Tibial nerve (tissue), 4 donors: Measurements from ENCODE around the gene PHF14. TPM values are rescaled to one million over a fixed set of nuclear protein-coding genes. Genes with fewer than 3 reads are reported as not detected.

Experiments
- DNase-seq, 2 donors: peaks; one replicate each; pipeline ENCODE4 v3.0.0-alpha.2; 2019; ENCODE audit warnings: low spot score in 2 of 2
- H3K27ac ChIP-seq, 4 donors: fragments of 200-600 bp; sonication (generic) in 3 of 4; one replicate each; pipeline ENCODE4 v1.5.1; 2017 to 2019; ENCODE audit warnings: mild to moderate bottlenecking in 1 of 4
- H3K27me3 ChIP-seq, 2 donors: fragments of 200-600 bp; sonication (generic) in 1 of 2; one replicate each; pipeline versions ENCODE4 v1.5.1 to v1.6.0; 2017 to 2019
- H3K36me3 ChIP-seq, 3 donors: fragments of 200-600 bp; sonication (generic); one replicate each; pipeline ENCODE4 v1.5.1; 2018 to 2019
- H3K4me1 ChIP-seq, 4 donors: fragments of 200-600 bp; sonication (generic) in 3 of 4; one replicate each; pipeline ENCODE4 v1.5.1; 2017 to 2019
- H3K4me3 ChIP-seq, 4 donors: fragments of 200-600 bp; sonication (generic) in 3 of 4; one replicate each; pipeline ENCODE4 v1.5.1; 2017 to 2019; ENCODE audit warnings: mild to moderate bottlenecking in 1 of 4, moderate library complexity in 1 of 4
- H3K9me3 ChIP-seq, 4 donors: fragments of 200-600 bp; sonication (generic) in 3 of 4; one replicate each; pipeline ENCODE4 v1.5.1; 2017 to 2019
- CTCF ChIP-seq, 5 experiments: fragments of 200-600 bp in 3 of 5; fragments of 450-650 bp in 2 of 5; sonication (generic) in 3 of 5; IDR thresholded peaks; one replicate each; pipeline ENCODE4 v1.5.1; 2016 to 2019; ENCODE audit warnings: antibody characterized with exemption in 5 of 5, mild to moderate bottlenecking in 3 of 5, moderate library complexity in 2 of 5
- EP300 ChIP-seq, 2 donors: sonication (generic); formaldehyde crosslinking; IDR thresholded peaks; one replicate each; pipeline ENCODE4 v1.6.1; 2017; ENCODE audit warnings: antibody characterized with exemption in 2 of 2, mild to moderate bottlenecking in 1 of 2
- POLR2A ChIP-seq, 2 donors: fragments of 450-650 bp; IDR thresholded peaks; one replicate each; pipeline ENCODE4 v1.6.1; 2017; ENCODE audit warnings: antibody characterized with exemption in 2 of 2, mild to moderate bottlenecking in 2 of 2, moderate library complexity in 2 of 2
- WGBS, 2 donors: methylation state at CpG; one replicate each; pipeline ENCODE4 v1.1.5; 2018; 5-methylcytosine and 5-hydroxymethylcytosine counted together
- total RNA-seq, 4 donors: library from RNA; depleted of rRNA; stranded (reverse); fragments of >200 nt; gene quantifications; one replicate each; pipeline ENCODE4 v1.1.0, GENCODE V29; 2016

The PHF14 gene
- total RNA-seq, 4 donors from 2014 or later = 48.9 to 54.8 (median 51.5) TPM

GRCh38 chr7:11130012-11130411 is 156.3 kb downstream of the PHF14 start:
- Histone ChIP-seq H3K36me3 (peaks cover 0 to 14% (median 0%) of the 10 kb centered on the region in 3 donors), H3K9me3 (no peaks in the 10 kb centered on the region), H3K4me3 (no peak overlapping the region), H3K27ac (no peak overlapping the region), H3K4me1 (no peaks in the 10 kb centered on the region), H3K27me3 (no peaks in the 10 kb centered on the region)
- WGBS, 2 donors = 84 to 87% methylated on average over 4 of the region's 4 CpGs
- no peak for DNase-seq
- TF ChIP-seq POLR2A (IDR thresholded peaks at IDR 0.05) (no peak), CTCF (IDR thresholded peaks at IDR 0.05) (no peak), EP300 (IDR thresholded peaks at IDR 0.05) (no peak)

GRCh38 chr7:11130601-11131000 is 156.9 kb downstream of the PHF14 start:
- Histone ChIP-seq H3K4me1 (no peaks in the 10 kb centered on the region), H3K9me3 (no peaks in the 10 kb centered on the region), H3K27me3 (no peaks in the 10 kb centered on the region), H3K27ac (no peak overlapping the region), H3K4me3 (no peak overlapping the region), H3K36me3 (peaks cover 0 to 15% (median 0%) of the 10 kb centered on the region in 3 donors)
- TF ChIP-seq CTCF (IDR thresholded peaks at IDR 0.05) (no peak), EP300 (IDR thresholded peaks at IDR 0.05) (no peak), POLR2A (IDR thresholded peaks at IDR 0.05) (no peak)
- no peak for DNase-seq
- 97% methylated on average over 2 of the region's 2 CpGs for WGBS, 2 donors

- peaks cover 0 to 22% (median 0%) of the 10 kb centered on the region in 3 donors for H3K36me3 ChIP-seq
- 65 to 79% methylated on average over 1 of the region's 1 CpG for WGBS, 2 donors
- no peak for TF ChIP-seq EP300 (IDR thresholded peaks at IDR 0.05)
- no peak for TF ChIP-seq POLR2A (IDR thresholded peaks at IDR 0.05)
- no peak for TF ChIP-seq CTCF (IDR thresholded peaks at IDR 0.05)
Measured at GRCh38 chr7:11133436-11133959, 159.8 kb downstream of the PHF14 start.

GRCh38 chr7:11135573-11135972 is 161.9 kb downstream of the PHF14 start:
- Histone ChIP-seq H3K9me3 (no peaks in the 10 kb centered on the region), H3K27ac (no peak overlapping the region), H3K4me3 (no peak overlapping the region), H3K4me1 (no peaks in the 10 kb centered on the region), H3K36me3 (peaks cover 0 to 22% (median 0%) of the 10 kb centered on the region in 3 donors), H3K27me3 (no peaks in the 10 kb centered on the region)
- no peak for DNase-seq
- TF ChIP-seq POLR2A (IDR thresholded peaks at IDR 0.05) (no peak), CTCF (IDR thresholded peaks at IDR 0.05) (no peak), EP300 (IDR thresholded peaks at IDR 0.05) (no peak)
- 90 to 91% methylated on average over 3 of the region's 3 CpGs for WGBS, 2 donors

More at GRCh38 chr7:11133436-11133959, 159.8 kb downstream of the PHF14 start:
- H3K4me3 ChIP-seq = no peak overlapping the region
- no peak overlapping the region for H3K27ac ChIP-seq
- H3K4me1 ChIP-seq = no peaks in the 10 kb centered on the region
- DNase-seq = no peak
- H3K27me3 ChIP-seq = no peaks in the 10 kb centered on the region
- H3K9me3 ChIP-seq = no peaks in the 10 kb centered on the region

GRCh38 chr7:11141541-11141940 is 167.9 kb downstream of the PHF14 start:
- no peak for TF ChIP-seq EP300 (IDR thresholded peaks at IDR 0.05)
- no peak for TF ChIP-seq CTCF (IDR thresholded peaks at IDR 0.05)
- no peak for TF ChIP-seq POLR2A (IDR thresholded peaks at IDR 0.05)
- DNase-seq = no peak
- H3K27me3 ChIP-seq = no peaks in the 10 kb centered on the region

More at GRCh38 chr7:11141541-11141940, 167.9 kb downstream of the PHF14 start:
- Histone ChIP-seq H3K27ac (no peak overlapping the region), H3K36me3 (peaks cover 0 to 8% (median 0%) of the 10 kb centered on the region in 3 donors), H3K4me1 (no peaks in the 10 kb centered on the region), H3K4me3 (no peak overlapping the region), H3K9me3 (no peaks in the 10 kb centered on the region)
- WGBS, 2 donors = 84 to 87% methylated on average over 3 of the region's 3 CpGs
